ENCODE measurements around the gene SPATA4. TPM values are rescaled to one million over a fixed set of nuclear protein-coding genes. Genes with fewer than 3 reads are reported as not detected.

Gene SPATA4
- total RNA-seq, 1 donor from 2014 or later: not detected

GRCh38 chr4:176189891-176190795 is 5.2 kb downstream of the SPATA4 start:
- H3K27me3 ChIP-seq: no peaks in the 10 kb centered on the region
- DNase-seq: no peak
- H3K4me1 ChIP-seq: no peaks in the 10 kb centered on the region
- no peak for TF ChIP-seq CTCF (IDR thresholded peaks at IDR 0.05)
- H3K9me3 ChIP-seq: no peaks in the 10 kb centered on the region
- intact Hi-C loops (cut with DNase I): no loop called here
- no peak overlapping the region for H3K4me3 ChIP-seq
- no peak overlapping the region for H3K27ac ChIP-seq
- no peaks in the 10 kb centered on the region for H3K36me3 ChIP-seq
- no peak for ATAC-seq

GRCh38 chr4:176188654-176189053 is 6.7 kb downstream of the SPATA4 start:
- Histone ChIP-seq H3K36me3 (no peaks in the 10 kb centered on the region), H3K4me1 (no peaks in the 10 kb centered on the region), H3K27me3 (no peaks in the 10 kb centered on the region), H3K4me3 (no peak overlapping the region), H3K27ac (no peak overlapping the region), H3K9me3 (no peaks in the 10 kb centered on the region)
- intact Hi-C loops (cut with DNase I): no loop called here
- no peak for TF ChIP-seq CTCF (IDR thresholded peaks at IDR 0.05)
- ATAC-seq (no peak), DNase-seq (no peak)

- no peak for TF ChIP-seq CTCF (IDR thresholded peaks at IDR 0.05)
- intact Hi-C loops (cut with DNase I): no loop called here
- DNase-seq (no peak), ATAC-seq (no peak)
- no peaks in the 10 kb centered on the region for H3K27me3 ChIP-seq
- H3K9me3 ChIP-seq: no peaks in the 10 kb centered on the region
- H3K36me3 ChIP-seq: no peaks in the 10 kb centered on the region
- no peak overlapping the region for H3K27ac ChIP-seq
- H3K4me3 ChIP-seq: no peak overlapping the region
- H3K4me1 ChIP-seq: no peaks in the 10 kb centered on the region
These were observed 7.8 kb downstream of the SPATA4 start for GRCh38 chr4:176187624-176188023.

GRCh38 chr4:176186671-176187395 is 8.6 kb downstream of the SPATA4 start:
- Histone ChIP-seq H3K27ac (no peak overlapping the region), H3K4me3 (no peak overlapping the region), H3K4me1 (no peaks in the 10 kb centered on the region), H3K27me3 (no peaks in the 10 kb centered on the region), H3K36me3 (no peaks in the 10 kb centered on the region), H3K9me3 (no peaks in the 10 kb centered on the region)
- no peak for DNase-seq
- intact Hi-C loops (cut with DNase I): no loop called here
- TF ChIP-seq CTCF (IDR thresholded peaks at IDR 0.05): no peak
- no peak for ATAC-seq

- H3K27me3 ChIP-seq: no peaks in the 10 kb centered on the region
- no peaks in the 10 kb centered on the region for H3K4me1 ChIP-seq
- H3K27ac ChIP-seq: no peak overlapping the region
- no peaks in the 10 kb centered on the region for H3K36me3 ChIP-seq
- no peak for TF ChIP-seq CTCF (IDR thresholded peaks at IDR 0.05)
- ATAC-seq (no peak), DNase-seq (no peak)
- H3K4me3 ChIP-seq: no peak overlapping the region
- intact Hi-C loops (cut with DNase I): no loop called here
- H3K9me3 ChIP-seq: no peaks in the 10 kb centered on the region
These were observed 9.3 kb downstream of the SPATA4 start for GRCh38 chr4:176186067-176186466.
